ENCODE results near the gene MTRR. TPM values are rescaled to one million over a fixed set of nuclear protein-coding genes. Genes with fewer than 3 reads are reported as not detected.

Gene MTRR
- total and polyA plus RNA-seq, 2 of the 4 experiments (the other 2 are of a cell fraction) = 33.2 to 33.5 TPM

DNA sequence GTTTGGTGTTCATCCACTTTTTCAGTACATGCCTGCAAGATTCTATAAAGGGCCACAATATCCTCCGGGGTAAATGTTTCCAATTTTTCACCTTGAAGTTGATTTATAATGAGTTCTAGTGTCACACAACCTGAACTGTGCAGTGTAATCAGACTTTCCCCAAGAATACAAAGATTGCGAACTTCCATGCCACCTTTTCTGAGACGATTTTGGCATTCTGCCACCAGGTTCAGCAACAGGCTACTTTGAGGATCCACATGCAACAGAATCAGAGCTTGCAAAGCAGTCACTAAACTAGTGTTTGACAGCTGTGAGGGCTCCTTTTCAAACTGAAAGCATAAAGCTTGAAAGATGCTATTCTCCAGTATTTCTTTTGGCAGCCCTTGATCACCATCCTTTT, 1.7 kb upstream of the MTRR start:
- H3K36me3 ChIP-seq (ENCODE audit: control insufficient read depth, insufficient read depth, low read length) = peaks cover 5% of the 10 kb centered on the region
- no peak overlapping the region for H3K23ac ChIP-seq (ENCODE audit: low read depth, low read length)
- no peak overlapping the region for H3K18ac ChIP-seq (ENCODE audit: low read depth, low read length)
- H3K4ac ChIP-seq (ENCODE audit: low read depth, low read length) = no peak overlapping the region
- H3K27ac ChIP-seq (ENCODE audit: insufficient read depth, low read length) = no peak overlapping the region
- no CpG with 5 or more reads among the region's 3 CpGs for WGBS, 2 experiments (ENCODE audit: extremely low coverage in 2 of 2, insufficient read length in 1 of 2)
- H3K56ac ChIP-seq (ENCODE audit: extremely low read depth, insufficient read depth, low read length) = no peak overlapping the region
- no peak overlapping the region for H2BK15ac ChIP-seq (ENCODE audit: low read depth, low read length)
- no peaks in the 10 kb centered on the region; the same call in 1 of the 2 replicates for H4K20me1 ChIP-seq (ENCODE audit: insufficient read depth, low read length)
- H3K9me3 ChIP-seq (ENCODE audit: control insufficient read depth, insufficient read depth, low read length) = no peaks in the 10 kb centered on the region
- H4K91ac ChIP-seq (ENCODE audit: insufficient read depth, low read depth, low read length) = no peak overlapping the region
- ATAC-seq (ENCODE audit: low read depth) (no peak), DNase-seq (no peak)
- in situ Hi-C loops (cut with MboI; ENCODE audit: low sequenced_read_pairs) (no loop called here), intact Hi-C loops (cut with micrococcal nuclease) (no loop called here), dilution Hi-C loops (cut with HindIII; ENCODE audit: low sequenced_read_pairs, unreplicated experiment) (no loop called here)
- no TSS peak for BruUV-seq (replicated peaks)
- H3K79me1 ChIP-seq (ENCODE audit: low read depth in 1 of 2, low read length in 2 of 2) = peaks cover 15 to 36% of the 10 kb centered on the region in 2 experiments
- H2BK5ac ChIP-seq (ENCODE audit: low read depth, low read length, poor library complexity, severe bottlenecking) = no peak overlapping the region
- H2AFZ ChIP-seq (replicated peaks; ENCODE audit: low read length, poor library complexity) = no peak overlapping the region
- 0 out of 2 replicates have a peak, but pooled peaks cover 2% of the 10 kb centered on the region for H3K4me1 ChIP-seq (ENCODE audit: control insufficient read depth, insufficient read depth, low read length)
- no peak overlapping the region for H2BK20ac ChIP-seq (ENCODE audit: low read depth, low read length)
- no peak overlapping the region for H3K14ac ChIP-seq (replicated peaks; ENCODE audit: low read depth, low read length)
- H2BK120ac ChIP-seq (ENCODE audit: low read depth, low read length) = no peak overlapping the region
- H3K4me3 ChIP-seq (ENCODE audit: insufficient read depth, low read depth, low read length) = no peak overlapping the region
- peaks cover 2% of the 10 kb centered on the region; the same call in 1 of the 2 replicates for H3K9me1 ChIP-seq (ENCODE audit: insufficient read depth, low read length)
- H4K8ac ChIP-seq (ENCODE audit: low read depth in 2 of 2, low read length in 2 of 2) = no peak overlapping the region
- no peak overlapping the region for H2AK5ac ChIP-seq (ENCODE audit: low read depth, low read length)
- TF ChIP-seq POLR2A (IDR thresholded peaks at IDR 0.05; ENCODE audit: low read depth, low read length) = no peak
- TF ChIP-seq, protein P1, sequence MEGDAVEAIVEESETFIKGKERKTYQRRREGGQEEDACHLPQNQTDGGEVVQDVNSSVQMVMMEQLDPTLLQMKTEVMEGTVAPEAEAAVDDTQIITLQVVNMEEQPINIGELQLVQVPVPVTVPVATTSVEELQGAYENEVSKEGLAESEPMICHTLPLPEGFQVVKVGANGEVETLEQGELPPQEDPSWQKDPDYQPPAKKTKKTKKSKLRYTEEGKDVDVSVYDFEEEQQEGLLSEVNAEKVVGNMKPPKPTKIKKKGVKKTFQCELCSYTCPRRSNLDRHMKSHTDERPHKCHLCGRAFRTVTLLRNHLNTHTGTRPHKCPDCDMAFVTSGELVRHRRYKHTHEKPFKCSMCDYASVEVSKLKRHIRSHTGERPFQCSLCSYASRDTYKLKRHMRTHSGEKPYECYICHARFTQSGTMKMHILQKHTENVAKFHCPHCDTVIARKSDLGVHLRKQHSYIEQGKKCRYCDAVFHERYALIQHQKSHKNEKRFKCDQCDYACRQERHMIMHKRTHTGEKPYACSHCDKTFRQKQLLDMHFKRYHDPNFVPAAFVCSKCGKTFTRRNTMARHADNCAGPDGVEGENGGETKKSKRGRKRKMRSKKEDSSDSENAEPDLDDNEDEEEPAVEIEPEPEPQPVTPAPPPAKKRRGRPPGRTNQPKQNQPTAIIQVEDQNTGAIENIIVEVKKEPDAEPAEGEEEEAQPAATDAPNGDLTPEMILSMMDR (conservative IDR thresholded peaks at IDR 0.05; ENCODE audit: low read depth, low read length) = no peak
- TF ChIP-seq SMC3 (IDR thresholded peaks at IDR 0.05; ENCODE audit: low read depth, low read length) = no peak
- TF ChIP-seq, protein P2, sequence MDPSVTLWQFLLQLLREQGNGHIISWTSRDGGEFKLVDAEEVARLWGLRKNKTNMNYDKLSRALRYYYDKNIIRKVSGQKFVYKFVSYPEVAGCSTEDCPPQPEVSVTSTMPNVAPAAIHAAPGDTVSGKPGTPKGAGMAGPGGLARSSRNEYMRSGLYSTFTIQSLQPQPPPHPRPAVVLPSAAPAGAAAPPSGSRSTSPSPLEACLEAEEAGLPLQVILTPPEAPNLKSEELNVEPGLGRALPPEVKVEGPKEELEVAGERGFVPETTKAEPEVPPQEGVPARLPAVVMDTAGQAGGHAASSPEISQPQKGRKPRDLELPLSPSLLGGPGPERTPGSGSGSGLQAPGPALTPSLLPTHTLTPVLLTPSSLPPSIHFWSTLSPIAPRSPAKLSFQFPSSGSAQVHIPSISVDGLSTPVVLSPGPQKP (IDR thresholded peaks at IDR 0.05; ENCODE audit: borderline replicate concordance, low read depth, low read length) = no peak
- TF ChIP-seq CEBPB (IDR thresholded peaks at IDR 0.05; ENCODE audit: low read depth, low read length) = no peak
- TF ChIP-seq BHLHE40 (IDR thresholded peaks at IDR 0.05; ENCODE audit: low read depth, low read length) = no peak
- no peak for TF ChIP-seq CHD1 (IDR thresholded peaks at IDR 0.05; ENCODE audit: low read depth, low read length)
- no peak for TF ChIP-seq FOS (IDR thresholded peaks at IDR 0.05; ENCODE audit: low read depth, low read length)
- no peak for TF ChIP-seq MXI1 (IDR thresholded peaks at IDR 0.05; ENCODE audit: borderline replicate concordance, low read depth, low read length)
- TF ChIP-seq RAD21 (IDR thresholded peaks at IDR 0.05; ENCODE audit: low read length) = no peak
- TF ChIP-seq NFE2L2 (IDR thresholded peaks at IDR 0.05; ENCODE audit: low read depth, low read length) = no peak
- no peak overlapping the region for H4K5ac ChIP-seq (ENCODE audit: low read depth, low read length)
- no peaks in the 10 kb centered on the region for H3K27me3 ChIP-seq (ENCODE audit: control insufficient read depth, insufficient read depth, low read length)
- POLR2A ChIA-PET (ENCODE audit: unreplicated experiment) = no interaction called here
- no peak overlapping the region for H2AK9ac ChIP-seq (replicated peaks; ENCODE audit: low read depth, low read length, poor library complexity)
- CTCF ChIA-PET = interaction anchor here (0.5 kb wide), 1 partner anchor 1099 kb away, joined by 4 read pairs; no protein-coding TSS in a partner anchor
- no peak overlapping the region for H3K4me2 ChIP-seq (ENCODE audit: low read depth, low read length)
- H3K9ac ChIP-seq (ENCODE audit: low read depth, low read length) = no peak overlapping the region
